Endothelial cell (in vitro differentiated cells): Measurements from ENCODE around the gene ZBTB12. TPM values are rescaled to one million over a fixed set of nuclear protein-coding genes. Genes with fewer than 3 reads are reported as not detected.
A peak's percentile ranks its signal among the peaks of the same experiment; 100 is the strongest.

Experiments
- DNase-seq: peaks from one replicate; pipeline ENCODE4 v3.0.0; 2021; ENCODE audit warnings: low spot score
- H3K27ac Mint-ChIP-seq: one replicate; pipeline ENCODE4 v1.8.0; 2021; ENCODE audit warnings: mixed read lengths, inconsistent platforms; ENCODE audit not compliant: unreplicated experiment
- H3K27me3 Mint-ChIP-seq: one replicate; pipeline ENCODE4 v1.8.0; 2021; ENCODE audit warnings: mild to moderate bottlenecking, moderate library complexity, mixed read lengths, inconsistent platforms; ENCODE audit not compliant: unreplicated experiment
- H3K36me3 Mint-ChIP-seq: one replicate; pipeline ENCODE4 v1.8.0; 2021; ENCODE audit warnings: mild to moderate bottlenecking, low read depth, mixed read lengths, inconsistent platforms; ENCODE audit not compliant: unreplicated experiment
- H3K4me1 Mint-ChIP-seq: one replicate; pipeline ENCODE4 v1.8.0; 2021; ENCODE audit warnings: mild to moderate bottlenecking, mixed read lengths, inconsistent platforms; ENCODE audit not compliant: unreplicated experiment
- H3K4me3 Mint-ChIP-seq: one replicate; pipeline ENCODE4 v1.8.0; 2021; ENCODE audit warnings: mild to moderate bottlenecking, mixed read lengths, inconsistent platforms; ENCODE audit not compliant: unreplicated experiment
- H3K9me3 Mint-ChIP-seq: one replicate; pipeline ENCODE4 v1.8.0; 2021; ENCODE audit warnings: mixed read lengths, inconsistent platforms; ENCODE audit not compliant: unreplicated experiment
- CTCF ChIP-seq: fragments of 200-600 bp; sonication (generic); IDR thresholded peaks from one replicate; pipeline ENCODE4 v1.5.0; 2021; ENCODE audit warnings: antibody characterized with exemption; ENCODE audit not compliant: unreplicated experiment
- long read RNA-seq: library from polyadenylated mRNA; unstranded; transcript quantifications from one replicate; pipeline ENCODE4 v2.0.0, GENCODE V29; 2020; ENCODE audit not compliant: unreplicated experiment
- total RNA-seq: library from RNA; stranded (reverse); fragmentation: NEBNext Ultra II Directional; extraction: Animal tissue kit (Norgen Biotek cat#: 25700); gene quantifications from one replicate; pipeline ENCODE4 v1.2.1, GENCODE V29; 2021; ENCODE audit not compliant: unreplicated experiment

Gene ZBTB12
- total RNA-seq: 9.0 TPM
- long read RNA-seq: 0 reads

DNA sequence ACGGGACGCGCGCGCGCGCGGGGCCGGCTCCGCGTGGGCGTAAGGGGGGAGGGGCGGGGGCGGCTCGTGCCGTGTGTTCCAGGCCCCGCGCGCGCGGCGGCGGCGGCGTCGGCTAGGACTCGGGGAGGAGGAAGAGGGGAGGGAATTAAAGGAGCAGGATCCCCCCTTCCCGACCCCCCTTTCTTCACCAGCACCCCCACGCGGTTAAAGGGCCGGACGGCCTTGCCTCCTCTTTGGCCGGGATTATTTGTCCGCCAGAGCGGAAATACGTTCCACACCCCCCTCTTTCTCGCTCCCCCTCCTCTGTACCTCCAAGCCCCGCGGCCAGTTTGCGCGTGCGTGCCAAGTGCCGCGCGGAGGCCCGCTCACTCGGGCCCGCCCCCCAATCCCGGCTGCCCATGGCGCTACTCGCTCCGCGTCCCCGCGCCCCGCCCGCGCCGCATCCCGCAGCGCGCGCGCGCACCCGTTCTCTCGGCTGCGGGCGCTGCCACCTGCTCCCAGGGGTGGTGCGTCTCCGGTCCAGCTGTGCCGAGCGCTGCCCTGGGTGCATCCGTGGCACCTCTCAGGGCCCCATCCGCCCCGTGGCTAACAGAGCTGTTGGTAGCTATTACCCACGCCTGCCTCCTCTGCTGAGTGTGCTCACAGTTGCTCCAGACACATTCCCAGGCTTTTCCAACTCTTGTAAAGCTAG, at the start of gene ZBTB12:
Gene ZBTB12, minus strand, starts transcription at position 134 of the 691 bp plus-strand sequence. CDS start 781 bp downstream, outside the sequence.
- H3K27ac Mint-ChIP-seq: peak within 1 kb of the TSS; percentile 42
- TF ChIP-seq CTCF: no peak
- peaks cover 11% of the 10 kb centered on the region for H3K27me3 Mint-ChIP-seq
- H3K9me3 Mint-ChIP-seq: no peaks in the 10 kb centered on the region
- H3K4me1 Mint-ChIP-seq: peaks cover 11% of the 10 kb centered on the region
- peak within 1 kb of the TSS; percentile 95 for H3K4me3 Mint-ChIP-seq
- DNase-seq: peak; percentile 71
- H3K36me3 Mint-ChIP-seq: no peaks in the 10 kb centered on the region

GRCh38 chr6:31949926-31950548, 48.2 kb upstream of the ZBTB12 start:
- peaks cover 30% of the 10 kb centered on the region for H3K36me3 Mint-ChIP-seq
- no peak for DNase-seq
- TF ChIP-seq CTCF: no peak
- H3K4me3 Mint-ChIP-seq: peak overlapping the region; percentile 60
- H3K4me1 Mint-ChIP-seq: peaks cover 2% of the 10 kb centered on the region
- peaks cover 19% of the 10 kb centered on the region for H3K27me3 Mint-ChIP-seq
- no peak overlapping the region for H3K27ac Mint-ChIP-seq
- no peaks in the 10 kb centered on the region for H3K9me3 Mint-ChIP-seq

- Mint-ChIP-seq H3K27ac (peak overlapping the region; percentile 48), H3K36me3 (peaks cover 20% of the 10 kb centered on the region), H3K9me3 (no peaks in the 10 kb centered on the region), H3K4me3 (peak overlapping the region; percentile 56), H3K27me3 (peaks cover 23% of the 10 kb centered on the region), H3K4me1 (peaks cover 2% of the 10 kb centered on the region)
- no peak for DNase-seq
- no peak for TF ChIP-seq CTCF
Observed at GRCh38 chr6:31948753-31949413, 47.0 kb upstream of the ZBTB12 start.

- peak overlapping the region; percentile 26 for H3K27ac Mint-ChIP-seq
- TF ChIP-seq CTCF: no peak
- peak overlapping the region; percentile 73 for H3K4me3 Mint-ChIP-seq
- no peak for DNase-seq
- no peaks in the 10 kb centered on the region for H3K9me3 Mint-ChIP-seq
- H3K4me1 Mint-ChIP-seq: peaks cover 2% of the 10 kb centered on the region
- peaks cover 20% of the 10 kb centered on the region for H3K27me3 Mint-ChIP-seq
- H3K36me3 Mint-ChIP-seq: peaks cover 14% of the 10 kb centered on the region
Observed at GRCh38 chr6:31948306-31948705, 46.4 kb upstream of the ZBTB12 start.

GRCh38 chr6:31947864-31948263, 46.0 kb upstream of the ZBTB12 start:
- peak overlapping the region; percentile 26 for H3K4me3 Mint-ChIP-seq
- H3K27me3 Mint-ChIP-seq: peaks cover 20% of the 10 kb centered on the region
- DNase-seq: no peak
- H3K36me3 Mint-ChIP-seq: peaks cover 10% of the 10 kb centered on the region
- peaks cover 2% of the 10 kb centered on the region for H3K4me1 Mint-ChIP-seq
- peak overlapping the region; percentile 2 for H3K27ac Mint-ChIP-seq
- H3K9me3 Mint-ChIP-seq: no peaks in the 10 kb centered on the region
- no peak for TF ChIP-seq CTCF
